Right atrium auricular region (tissue), 2 donors: Measurements from ENCODE around the gene NDST1. TPM values are rescaled to one million over a fixed set of nuclear protein-coding genes. Genes with fewer than 3 reads are reported as not detected.

ENCODE experiments used
- DNase-seq: peaks from one replicate; pipeline ENCODE4 v3.0.0-alpha.2; 2019; ENCODE audit warnings: low spot score
- H3K27ac ChIP-seq, 2 donors: fragments of 200-600 bp; sonication (generic); 1 replicate in 1 of 2; 2 replicates in 1 of 2; pipeline ENCODE4 v1.5.1; 2016 to 2019
- H3K27me3 ChIP-seq, 2 donors: fragments of 200-600 bp; sonication (generic); one replicate each; pipeline versions ENCODE4 v1.5.1 to v1.6.0; 2017 to 2019
- H3K36me3 ChIP-seq: fragments of 200-600 bp; sonication (generic); one replicate; pipeline ENCODE4 v1.5.1; 2016
- H3K4me1 ChIP-seq, 2 donors: fragments of 200-600 bp; sonication (generic); one replicate each; pipeline versions ENCODE4 v1.5.1 to v1.6.0; 2017 to 2019
- H3K4me3 ChIP-seq, 2 donors: fragments of 200-600 bp; sonication (generic); 1 replicate in 1 of 2; 2 replicates in 1 of 2; pipeline ENCODE4 v1.5.1; 2017 to 2019; ENCODE audit warnings: mild to moderate bottlenecking in 1 of 2, moderate library complexity in 1 of 2
- H3K9me3 ChIP-seq, 2 donors: fragments of 200-600 bp; sonication (generic); one replicate each; pipeline ENCODE4 v1.5.1; 2019
- CTCF ChIP-seq, 2 donors: fragments of 200-600 bp; sonication (generic); IDR thresholded peaks; one replicate each; pipeline ENCODE4 v1.5.1; 2019; ENCODE audit warnings: antibody characterized with exemption in 2 of 2
- total RNA-seq, 2 donors: library from RNA; depleted of rRNA; stranded (reverse); fragments of >200 nt; gene quantifications; one replicate each; pipeline ENCODE4 v1.1.0, GENCODE V29; 2016

The NDST1 gene
- total RNA-seq, 2 donors from 2014 or later = 81.4 to 91.8 TPM

- DNase-seq = no peak
Measured at GRCh38 chr5:150487199-150488061, 20.5 kb upstream of the NDST1 start.

GRCh38 chr5:150488519-150489359 lies 19.2 kb upstream of the NDST1 start:
- Histone ChIP-seq H3K27me3 (no peaks in the 10 kb centered on the region), H3K9me3 (no peaks in the 10 kb centered on the region), H3K36me3 (no peaks in the 10 kb centered on the region), H3K27ac (peak overlapping the region; percentile 88 to 97), H3K4me3 (no peak overlapping the region), H3K4me1 (peaks cover 0 to 71% of the 10 kb centered on the region in 2 donors)
- no peak for TF ChIP-seq CTCF (IDR thresholded peaks at IDR 0.05)
- peak; percentile 81 for DNase-seq

More at GRCh38 chr5:150487199-150488061, 20.5 kb upstream of the NDST1 start:
- Histone ChIP-seq H3K36me3 (no peaks in the 10 kb centered on the region), H3K4me3 (peak overlapping the region; percentile 81 to 93), H3K4me1 (peaks cover 0 to 66% of the 10 kb centered on the region in 2 donors), H3K27me3 (no peaks in the 10 kb centered on the region), H3K9me3 (no peaks in the 10 kb centered on the region), H3K27ac (peak overlapping the region; percentile 88 to 97)
- TF ChIP-seq CTCF (IDR thresholded peaks at IDR 0.05) = peak in 1 of 2 donors; percentile 40

GRCh38 chr5:150489360-150490295 lies 18.3 kb upstream of the NDST1 start:
- TF ChIP-seq CTCF (IDR thresholded peaks at IDR 0.05) = no peak
- H3K4me1 ChIP-seq = peaks cover 0 to 71% of the 10 kb centered on the region in 2 donors
- no peaks in the 10 kb centered on the region for H3K9me3 ChIP-seq
- DNase-seq = no peak
- H3K36me3 ChIP-seq = no peaks in the 10 kb centered on the region
- H3K4me3 ChIP-seq = no peak overlapping the region
- no peaks in the 10 kb centered on the region for H3K27me3 ChIP-seq
- H3K27ac ChIP-seq = peak overlapping the region; percentile 88 to 97

GRCh38 chr5:150490296-150490669 lies 17.6 kb upstream of the NDST1 start:
- Histone ChIP-seq H3K27me3 (no peaks in the 10 kb centered on the region), H3K27ac (peak overlapping the region; percentile 88 to 97), H3K36me3 (no peaks in the 10 kb centered on the region), H3K4me3 (no peak overlapping the region), H3K9me3 (no peaks in the 10 kb centered on the region), H3K4me1 (peaks cover 0 to 66% of the 10 kb centered on the region in 2 donors)
- TF ChIP-seq CTCF (IDR thresholded peaks at IDR 0.05) = no peak
- no peak for DNase-seq

GRCh38 chr5:150490754-150491153 lies 17.2 kb upstream of the NDST1 start:
- no peak overlapping the region for H3K4me3 ChIP-seq
- H3K27ac ChIP-seq = peak overlapping the region; percentile 88 to 97
- H3K4me1 ChIP-seq = peaks cover 0 to 62% of the 10 kb centered on the region in 2 donors
- no peak for TF ChIP-seq CTCF (IDR thresholded peaks at IDR 0.05)
- DNase-seq = no peak
- H3K36me3 ChIP-seq = no peaks in the 10 kb centered on the region
- H3K9me3 ChIP-seq = no peaks in the 10 kb centered on the region
- no peaks in the 10 kb centered on the region for H3K27me3 ChIP-seq
